Ecto neural progenitor cell (in vitro differentiated cells): Measurements from ENCODE around the gene SH3PXD2B.
"Not testable (repeated sequence)": the region's sequence is repeated elsewhere in the genome, so short reads cannot be mapped to it uniquely, and the experiment has no call there.

Experiments used
- DNase-seq: peaks from one replicate; pipeline ENCODE4 v3.0.0-alpha.2; 2018; ENCODE audit warnings: low spot score

The SH3PXD2B gene

GRCh38 chr5:172399826-172400225, 54.5 kb downstream of the SH3PXD2B start:
- DNase-seq, result no peak

- no peak for DNase-seq
These were observed 55.0 kb downstream of the SH3PXD2B start for GRCh38 chr5:172399336-172399735.

GRCh38 chr5:172398645-172399044, 55.7 kb downstream of the SH3PXD2B start:
- not testable (repeated sequence) for DNase-seq

- not testable (repeated sequence) for DNase-seq
These were observed 57.3 kb downstream of the SH3PXD2B start for GRCh38 chr5:172396994-172397393.

- no peak for DNase-seq
These were observed 58.1 kb downstream of the SH3PXD2B start for GRCh38 chr5:172396220-172396619.

GRCh38 chr5:172395483-172395882, 58.8 kb downstream of the SH3PXD2B start:
- DNase-seq, result no peak

GRCh38 chr5:172389578-172390112, 64.7 kb downstream of the SH3PXD2B start:
- no peak for DNase-seq

GRCh38 chr5:172388246-172388733, 66.0 kb downstream of the SH3PXD2B start:
- no peak for DNase-seq

GRCh38 chr5:172385707-172386106, 68.6 kb downstream of the SH3PXD2B start:
- no peak for DNase-seq

- DNase-seq, result no peak
These were observed 69.2 kb downstream of the SH3PXD2B start for GRCh38 chr5:172385010-172385563.

GRCh38 chr5:172383191-172383802, 71.0 kb downstream of the SH3PXD2B start:
- no peak for DNase-seq

- DNase-seq, result no peak
These were observed 73.2 kb downstream of the SH3PXD2B start for GRCh38 chr5:172380987-172381643.

- no peak for DNase-seq
These were observed 73.9 kb downstream of the SH3PXD2B start for GRCh38 chr5:172380301-172380986.

GRCh38 chr5:172379481-172379880, 74.8 kb downstream of the SH3PXD2B start:
- no peak for DNase-seq

GRCh38 chr5:172377856-172378255, 76.5 kb downstream of the SH3PXD2B start:
- no peak for DNase-seq

- no peak for DNase-seq
These were observed 76.9 kb downstream of the SH3PXD2B start for GRCh38 chr5:172377438-172377837.

- DNase-seq, result no peak
These were observed 79.5 kb downstream of the SH3PXD2B start for GRCh38 chr5:172374783-172375182.

- DNase-seq, result no peak
These were observed 80.6 kb downstream of the SH3PXD2B start for GRCh38 chr5:172373680-172374079.

- DNase-seq, result no peak
These were observed 82.6 kb downstream of the SH3PXD2B start for GRCh38 chr5:172371684-172372083.

- no peak for DNase-seq
These were observed 83.4 kb downstream of the SH3PXD2B start for GRCh38 chr5:172370648-172371545.

GRCh38 chr5:172370237-172370640, 84.1 kb downstream of the SH3PXD2B start:
- DNase-seq, result no peak
